HG03457 (cell line): Measurements from ENCODE around the gene TTC13.

ENCODE experiments used
- ATAC-seq: cut with Tn5 transposase; IDR thresholded peaks from one replicate; pipeline ENCODE4 v1.9.1; 2021; ENCODE audit warnings: moderate number of reproducible peaks; ENCODE audit not compliant: unreplicated experiment

The TTC13 gene

DNA sequence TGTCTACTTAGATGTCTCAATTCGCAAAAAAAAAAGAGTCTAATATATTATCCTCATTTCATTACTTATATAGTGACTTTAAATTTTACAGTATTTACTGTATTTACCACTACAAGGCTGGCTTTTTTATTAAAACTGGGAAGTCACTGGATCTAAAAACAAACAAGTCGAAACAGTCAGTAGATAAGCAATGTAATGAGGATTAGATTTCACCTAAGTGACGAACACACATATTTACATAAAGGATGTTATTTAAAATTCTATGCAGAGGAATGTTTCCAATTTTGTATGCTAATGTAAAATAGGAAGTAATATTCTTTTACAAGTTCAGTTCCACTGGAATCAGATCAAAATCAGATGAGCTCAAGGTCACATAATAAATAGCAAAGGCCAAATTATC lies 28.3 kb downstream of the TTC13 start:
- ATAC-seq, result no peak

DNA sequence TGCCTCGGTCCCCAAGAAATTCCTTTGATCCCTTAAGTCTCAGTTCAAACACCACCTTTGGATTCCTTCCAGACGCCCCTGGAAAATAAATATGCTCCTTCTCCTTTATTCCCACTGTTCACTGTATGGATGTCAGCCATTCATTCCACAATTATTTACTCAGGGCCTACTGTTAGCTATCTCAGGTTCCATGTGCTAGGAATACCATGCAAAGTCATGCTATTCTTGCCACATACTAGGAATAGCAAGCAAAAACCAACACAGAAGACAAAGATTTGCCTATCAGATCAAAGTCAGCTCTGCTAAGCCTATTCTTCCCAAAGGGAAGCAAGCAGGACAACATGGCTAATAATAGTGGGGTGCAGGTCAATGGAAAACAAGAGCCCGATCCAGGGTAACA lies 29.8 kb downstream of the TTC13 start:
- no peak for ATAC-seq

DNA sequence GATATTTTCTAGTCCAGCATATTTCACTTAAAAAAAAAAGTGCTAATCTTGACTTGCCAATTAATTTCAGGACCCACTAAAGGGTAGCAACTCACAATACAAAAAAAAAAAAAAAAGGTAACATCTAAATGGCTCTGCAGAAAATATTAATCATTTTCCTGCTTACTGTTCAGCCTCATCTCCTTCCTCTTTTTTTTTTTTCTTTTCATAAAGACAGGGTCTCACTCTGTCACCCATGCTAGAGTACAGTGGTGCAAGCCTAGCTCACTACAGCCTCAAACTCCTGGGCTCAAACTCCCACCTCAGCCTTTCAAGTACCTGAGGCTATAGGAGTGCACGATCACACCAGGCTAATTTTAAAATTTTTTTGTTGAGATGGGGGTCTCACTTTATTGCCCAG lies 30.4 kb downstream of the TTC13 start:
- no peak for ATAC-seq

DNA sequence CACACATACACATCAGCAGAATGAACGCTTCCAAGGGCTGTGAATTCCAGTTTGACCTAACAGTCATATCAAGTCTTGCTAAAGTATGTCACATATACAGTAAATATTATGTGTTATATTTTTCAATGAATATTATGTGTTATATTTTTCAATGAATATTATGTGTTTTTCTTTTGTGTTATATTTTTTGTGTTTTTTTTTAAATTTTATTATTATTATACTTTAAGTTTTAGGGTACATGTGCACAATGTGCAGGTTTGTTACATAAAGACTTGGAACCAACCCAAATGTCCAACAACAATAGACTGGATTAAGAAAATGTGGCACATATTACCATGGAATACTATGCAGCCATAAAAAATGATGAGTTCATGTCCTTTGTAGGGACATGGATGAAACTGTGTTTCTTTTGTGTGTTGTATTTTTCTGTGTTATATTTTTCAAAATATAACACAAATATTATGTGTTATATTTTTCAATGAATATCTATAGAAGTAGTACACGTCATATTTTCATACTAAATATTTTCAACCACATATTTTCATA lies 35.5 kb downstream of the TTC13 start:
- no peak for ATAC-seq

DNA sequence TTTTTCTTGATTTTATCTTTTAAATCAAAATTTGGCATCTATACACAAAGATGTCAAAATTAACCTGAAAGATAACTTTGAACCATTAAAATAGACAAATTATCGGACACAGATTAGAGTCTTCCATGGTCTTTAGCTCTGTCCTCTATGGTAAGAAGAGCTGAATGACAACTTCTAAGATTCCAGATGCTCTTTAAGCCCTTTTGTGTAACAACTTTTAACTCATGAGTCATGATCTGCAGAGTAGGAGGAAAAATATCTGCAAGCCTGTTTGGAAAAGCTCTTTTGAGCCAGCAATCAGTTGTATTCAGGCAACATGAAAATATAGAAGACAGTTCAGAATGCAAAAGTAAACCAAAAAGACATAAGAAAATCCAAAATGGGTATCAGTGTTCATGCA lies 37.8 kb downstream of the TTC13 start:
- ATAC-seq, result no peak

DNA sequence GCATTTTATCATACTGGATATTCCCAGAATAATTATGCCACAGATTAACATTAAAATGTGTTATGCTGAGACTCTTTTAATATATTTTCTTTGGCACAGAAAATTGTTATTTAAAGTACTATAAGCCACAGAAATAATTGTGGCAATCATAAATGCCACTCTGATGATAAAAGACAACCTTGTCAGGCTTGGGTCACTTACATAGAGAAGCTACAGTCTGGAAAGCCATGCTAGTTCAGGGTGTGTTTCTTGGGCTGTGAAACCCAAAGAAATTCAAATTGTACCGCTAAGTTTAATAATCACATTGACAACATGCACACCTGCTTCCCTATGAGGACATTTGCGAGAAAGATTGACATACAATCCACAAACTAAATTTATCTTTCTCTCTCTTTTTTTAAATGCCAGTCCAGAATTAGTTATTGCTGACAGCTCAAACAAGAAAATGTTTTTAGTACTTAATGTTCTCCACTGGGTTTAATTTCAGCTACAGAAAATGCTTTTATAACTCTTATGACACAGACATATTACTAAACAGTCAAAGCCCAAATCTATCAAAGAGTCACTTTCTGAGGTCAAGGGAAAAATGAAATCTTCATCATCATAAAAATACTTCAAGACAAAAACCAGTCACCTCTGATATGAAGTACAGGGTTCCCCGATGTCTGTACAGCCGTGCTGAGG lies 38.7 kb downstream of the TTC13 start:
- ATAC-seq, result no peak

DNA sequence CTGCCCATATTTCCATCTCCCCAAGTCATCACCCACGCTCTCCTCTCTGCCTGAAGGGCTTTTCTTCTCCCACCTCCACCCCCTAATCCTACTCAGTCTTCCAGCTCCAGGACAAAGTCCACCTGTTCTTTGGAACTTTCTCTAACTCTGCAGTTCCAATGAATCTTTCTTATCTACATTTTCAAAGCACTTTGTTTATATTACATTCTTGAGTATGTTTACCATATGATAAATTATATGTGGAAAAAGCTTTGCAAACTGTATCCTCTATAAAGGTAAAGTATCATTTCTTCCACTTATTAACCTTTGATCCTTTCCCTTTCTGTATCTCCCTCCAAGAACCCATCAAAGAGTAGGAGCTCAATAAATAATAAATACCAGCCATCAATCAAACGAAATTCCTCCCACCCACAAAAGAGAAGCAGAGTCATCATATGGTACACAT lies 39.7 kb downstream of the TTC13 start:
- no peak for ATAC-seq

DNA sequence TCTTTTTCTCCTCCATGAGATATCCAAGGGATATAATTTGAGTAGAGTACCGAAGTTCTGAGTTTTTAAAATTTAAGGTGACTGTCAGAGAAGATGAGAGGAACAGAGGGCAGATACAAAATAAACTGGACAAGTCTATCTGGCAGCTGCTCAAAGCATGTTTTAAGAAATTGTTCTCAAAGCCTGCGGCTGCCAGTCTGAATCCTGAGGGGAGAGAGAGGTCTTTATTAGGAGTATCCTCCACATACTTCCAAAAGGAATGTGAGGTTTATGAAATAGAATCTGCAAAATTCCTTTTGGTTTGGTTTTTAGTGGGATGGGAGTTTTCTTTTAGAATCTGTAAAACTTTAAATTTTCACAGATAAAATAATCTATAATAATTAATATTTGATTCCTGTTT lies 41.3 kb downstream of the TTC13 start:
- no peak for ATAC-seq

DNA sequence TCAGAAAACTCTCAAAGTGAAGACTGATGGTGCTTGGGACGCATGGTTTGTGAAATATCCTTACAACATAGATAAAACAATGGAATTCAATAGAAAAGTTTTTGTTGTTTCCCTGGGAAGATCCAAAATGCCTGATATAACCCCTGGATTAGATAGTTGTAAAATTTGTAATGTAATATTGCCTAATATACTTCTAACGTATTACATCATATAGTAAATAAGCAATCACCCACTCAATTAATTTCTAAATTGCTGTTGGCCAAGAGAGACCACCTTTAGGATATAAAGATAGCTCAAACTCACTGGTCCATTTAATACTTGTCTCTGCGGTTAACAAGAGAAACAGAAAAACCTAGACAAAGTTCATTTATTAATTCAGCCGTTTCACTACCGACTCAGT lies 42.2 kb downstream of the TTC13 start:
- no peak for ATAC-seq

DNA sequence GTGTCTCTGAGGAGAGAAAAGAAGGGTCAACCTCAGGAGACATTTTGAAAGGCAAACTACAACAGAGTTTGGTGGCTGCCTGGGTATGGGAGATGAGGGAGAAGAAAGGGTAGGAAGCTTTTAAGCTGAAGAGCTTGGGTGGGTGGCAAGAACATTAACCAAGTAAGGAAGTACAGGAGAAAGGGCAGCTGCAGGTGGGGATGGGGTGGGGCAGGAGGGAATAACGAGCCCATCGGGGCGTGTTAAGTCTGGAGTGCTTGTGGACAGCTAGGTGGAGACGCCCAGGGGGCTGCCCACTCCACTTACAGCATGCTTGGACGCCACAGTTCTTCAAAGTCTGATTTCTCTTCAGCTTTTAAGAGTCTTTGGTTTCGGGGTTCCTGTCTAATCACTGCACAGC lies 42.8 kb downstream of the TTC13 start:
- ATAC-seq, result no peak

DNA sequence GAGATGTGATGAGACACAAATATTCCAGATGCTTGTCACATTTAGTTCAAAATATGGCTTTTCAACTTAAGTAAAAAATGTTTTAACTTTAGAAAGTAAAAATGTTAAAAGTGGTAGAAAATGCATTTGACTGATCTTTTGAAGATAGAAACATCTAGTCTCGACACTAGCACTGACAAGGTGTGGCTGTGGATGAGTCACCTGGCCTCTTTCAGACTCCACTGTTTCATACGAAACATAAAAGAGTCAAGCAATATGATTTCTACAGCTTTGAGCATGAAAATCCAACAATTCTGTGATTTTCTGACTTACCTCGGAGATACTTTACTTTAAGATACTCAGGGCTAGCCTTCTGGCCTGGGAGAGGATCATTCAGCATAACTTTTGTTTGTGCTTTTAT lies 47.7 kb downstream of the TTC13 start:
- ATAC-seq, result no peak

DNA sequence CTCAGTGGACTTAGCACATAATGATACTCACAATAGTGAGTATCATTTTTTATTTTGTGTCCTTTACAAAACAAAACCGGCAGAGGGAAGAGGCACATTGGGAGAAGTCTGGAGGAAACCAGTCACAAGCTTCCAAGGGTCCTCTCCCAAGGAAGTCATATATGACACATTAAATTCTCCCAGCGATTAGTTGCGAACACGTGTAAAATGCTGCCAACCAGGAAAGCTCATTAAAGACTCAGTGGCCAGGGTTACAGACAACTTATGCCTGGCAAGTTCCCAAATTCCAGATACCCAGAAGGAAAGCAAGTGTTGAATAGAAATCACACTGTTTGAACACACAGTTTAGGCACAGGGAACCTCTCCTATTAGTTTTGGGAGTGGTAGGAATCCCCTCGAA lies 52.5 kb downstream of the TTC13 start:
- ATAC-seq, result no peak

DNA sequence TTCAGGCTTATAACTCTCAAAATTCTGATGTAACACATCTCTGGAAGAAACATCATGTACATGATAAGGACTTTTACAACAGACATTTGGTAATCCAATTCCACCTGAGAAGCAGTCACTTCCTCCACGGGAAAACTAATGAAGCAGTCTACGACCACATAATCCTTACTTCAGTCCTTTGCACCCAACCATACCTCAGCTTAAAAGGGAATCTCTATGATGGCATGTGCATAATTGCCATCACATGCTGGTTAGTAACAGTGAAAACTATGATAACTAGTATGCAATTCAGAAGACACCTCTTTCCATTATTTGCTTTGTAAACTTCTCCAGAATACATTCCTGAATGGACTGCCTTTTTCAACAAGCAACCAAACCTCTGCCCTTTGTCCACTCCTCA lies 53.1 kb downstream of the TTC13 start:
- no peak for ATAC-seq

DNA sequence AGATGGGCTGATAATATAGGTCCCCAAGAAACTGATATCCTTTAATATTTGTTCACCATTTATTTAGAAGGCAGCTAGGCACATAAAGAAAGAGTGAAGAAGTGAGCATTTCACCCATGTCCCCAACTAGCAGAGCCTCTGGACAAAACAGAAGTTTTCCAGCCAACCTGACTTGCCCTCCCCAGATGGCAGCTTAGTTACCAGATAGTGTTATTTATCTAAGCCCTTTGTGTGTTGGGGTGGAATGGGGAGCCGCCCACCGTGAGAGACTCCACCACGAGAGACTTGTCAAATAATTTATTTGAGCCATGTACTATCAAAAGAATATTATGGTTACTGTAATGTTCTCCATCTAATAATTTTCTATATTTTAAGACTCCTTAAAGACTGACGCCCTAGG lies 55.5 kb downstream of the TTC13 start:
- no peak for ATAC-seq

DNA sequence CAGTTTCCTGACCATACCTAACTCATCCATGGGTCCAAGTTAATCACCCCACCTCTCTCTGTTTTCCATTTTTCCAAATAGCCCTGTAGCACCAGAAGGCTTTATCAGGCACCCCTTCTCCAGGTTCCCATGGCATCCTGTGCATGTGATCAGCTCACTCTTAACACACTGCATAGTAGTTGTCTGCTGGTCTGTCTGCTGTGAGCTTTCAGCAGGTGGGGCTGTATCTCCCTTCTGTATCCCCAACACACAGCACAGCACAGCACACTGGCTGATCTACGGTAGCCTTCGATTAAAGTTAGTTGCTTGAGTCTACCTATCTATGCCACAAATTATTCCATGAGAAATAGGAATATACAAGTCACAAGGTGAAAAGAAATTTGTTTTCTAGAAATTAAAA lies 56.0 kb downstream of the TTC13 start:
- ATAC-seq, result no peak

DNA sequence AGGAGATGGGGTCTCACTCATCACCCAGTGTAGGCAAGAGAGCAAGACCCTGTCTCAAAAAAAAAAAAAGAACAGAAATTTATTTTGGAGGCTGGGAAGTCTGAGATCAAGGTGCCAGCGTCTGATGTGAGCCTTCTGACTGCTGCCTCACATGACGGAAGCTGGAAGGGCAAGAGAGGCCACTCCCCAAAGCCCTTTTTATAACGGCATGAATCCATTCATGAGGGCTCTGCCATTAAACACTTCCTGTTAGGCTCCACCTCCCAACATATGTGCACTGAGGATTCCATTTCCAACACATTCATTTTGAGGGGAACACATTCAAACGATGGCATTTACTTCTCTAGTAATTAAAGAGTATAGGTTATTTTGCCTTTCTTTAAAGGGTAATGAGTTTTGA lies 59.5 kb downstream of the TTC13 start:
- no peak for ATAC-seq

DNA sequence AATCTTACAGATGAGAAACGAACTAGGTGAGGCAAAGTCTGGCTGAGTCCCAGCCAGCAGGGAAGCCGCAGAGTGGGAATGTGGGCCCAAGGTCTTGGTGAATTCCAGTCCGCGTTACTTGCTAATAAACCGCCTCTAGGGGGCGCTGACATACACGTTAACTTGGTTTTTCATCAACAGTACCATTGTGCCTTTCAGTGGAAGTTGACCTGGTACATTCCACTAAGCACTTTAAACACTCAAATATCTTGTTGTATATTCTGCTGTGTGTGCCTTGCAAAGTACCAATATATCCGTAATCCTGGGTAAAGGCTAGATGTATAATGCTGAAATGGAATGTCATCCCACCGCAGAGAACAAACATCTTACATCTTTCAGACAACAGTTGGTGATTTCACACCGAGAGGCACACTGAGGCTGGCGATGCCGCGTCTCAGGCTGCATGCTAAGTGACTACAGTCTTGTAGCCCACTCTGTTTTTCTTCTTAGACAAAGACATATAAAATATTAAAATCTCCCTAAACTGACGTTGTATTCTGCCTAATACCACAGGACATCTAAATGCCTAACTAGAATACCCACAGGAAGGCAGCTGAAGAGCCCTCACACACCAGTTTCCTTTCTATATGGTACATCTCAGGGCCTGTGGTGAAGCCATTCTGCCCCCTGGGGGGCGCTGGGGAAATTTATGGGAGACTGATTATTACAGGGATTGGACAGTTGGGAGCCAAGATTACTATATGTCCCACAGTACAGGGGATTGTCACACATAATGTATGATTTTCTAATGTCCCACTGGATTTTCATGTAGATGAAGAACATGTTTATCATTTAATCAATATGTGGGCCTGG lies 61.2 kb downstream of the TTC13 start:
- no peak for ATAC-seq

DNA sequence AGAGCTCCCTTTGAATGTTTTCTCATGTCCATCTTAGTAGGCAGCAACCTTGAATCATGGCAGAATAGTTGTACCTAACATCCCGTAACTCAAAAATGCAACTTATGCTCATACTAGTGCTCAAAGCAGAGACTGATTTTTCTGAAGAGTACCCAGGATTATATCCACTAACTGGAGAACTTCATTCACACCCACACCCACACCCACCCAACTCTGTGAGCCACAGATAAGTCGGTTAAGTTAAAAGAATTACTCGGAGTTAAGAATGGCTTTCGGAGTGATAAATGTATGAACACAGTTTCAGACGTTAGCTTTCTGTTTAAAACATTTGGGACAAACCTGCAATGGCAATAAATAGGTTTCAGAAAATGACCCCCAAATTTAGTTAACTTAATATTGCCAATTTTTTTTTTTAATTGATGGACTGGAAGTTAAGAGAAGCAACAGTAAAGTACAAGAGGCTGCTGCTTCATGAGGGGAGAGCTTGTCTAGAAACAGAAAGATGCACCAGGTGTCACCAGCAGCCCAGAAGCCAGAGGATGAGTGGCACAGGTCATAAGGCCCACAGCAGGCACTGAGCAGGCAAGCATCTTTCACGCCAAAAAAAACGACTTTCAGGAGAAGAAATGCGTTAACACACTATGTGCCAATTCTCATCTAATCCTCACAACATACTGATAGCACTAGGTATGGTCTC lies 61.9 kb downstream of the TTC13 start:
- no peak for ATAC-seq

DNA sequence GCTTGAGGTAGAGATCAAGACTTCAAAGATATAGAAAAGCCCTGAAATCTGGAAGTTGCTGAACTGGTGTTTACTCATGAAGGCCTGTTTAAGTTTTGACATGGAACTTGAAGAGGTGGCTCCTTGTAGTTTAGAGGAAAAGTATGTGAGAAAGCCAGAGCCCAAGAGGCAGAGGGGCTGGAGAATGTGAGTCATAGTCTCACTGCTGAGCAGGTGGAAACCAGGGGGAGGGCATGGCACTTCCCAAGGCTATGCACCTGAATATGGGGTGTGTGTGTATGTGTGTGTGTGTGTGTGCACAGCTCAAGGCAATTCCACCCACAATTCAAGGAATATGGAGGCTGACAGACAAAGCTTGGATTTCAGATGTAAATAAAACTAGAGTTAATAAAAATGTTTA lies 63.6 kb downstream of the TTC13 start:
- no peak for ATAC-seq

DNA sequence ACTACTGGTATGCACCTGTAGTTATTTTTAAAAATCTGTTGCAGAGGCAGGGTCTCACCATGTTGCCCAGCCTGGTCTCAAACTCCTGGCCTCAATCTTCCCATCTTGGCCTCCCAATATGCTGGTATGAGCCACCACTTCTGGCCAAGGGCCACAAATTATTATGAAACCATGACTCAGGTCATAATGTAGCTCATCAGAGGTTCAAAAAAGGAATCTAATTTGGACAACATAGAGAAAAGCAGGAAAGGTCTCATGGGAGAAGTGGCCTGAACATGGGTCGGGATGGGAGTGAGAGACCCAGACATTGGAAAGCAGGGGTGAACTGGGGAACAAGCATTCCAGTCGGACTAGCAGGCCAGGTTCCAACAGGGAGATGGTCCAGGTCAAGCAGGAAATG lies 65.2 kb downstream of the TTC13 start:
- no peak for ATAC-seq

DNA sequence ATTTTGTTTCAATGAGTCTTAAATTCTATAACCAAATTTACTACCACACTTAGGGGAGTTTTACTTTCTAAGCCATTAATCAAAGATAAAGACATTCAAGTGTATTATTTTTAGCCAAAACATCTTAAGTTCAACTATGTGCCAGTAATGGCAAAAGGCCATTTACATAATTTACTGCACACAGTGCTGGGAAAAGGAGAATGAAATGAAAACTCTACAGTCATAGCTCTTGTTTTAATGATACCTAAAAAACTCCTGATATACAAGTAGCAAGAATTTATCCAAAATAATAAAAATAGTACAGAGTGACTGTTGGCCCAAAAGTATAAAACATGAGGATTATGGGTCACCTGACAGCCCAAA lies 67.9 kb downstream of the TTC13 start:
- ATAC-seq, result no peak
